Hematopoietic multipotent progenitor cell treated with erythropoietin and hydrocortisone succinate and interleukin-3 and kit ligand, for 15 days (in vitro differentiated cells): Measurements from ENCODE around the gene SEL1L2.

ENCODE experiments used
- DNase-seq: peaks from one replicate; pipeline ENCODE4 v3.0.0-alpha.2; 2015; ENCODE audit warnings: low spot score

The SEL1L2 gene

GRCh38 chr20:13865791-13866351 is 124.5 kb downstream of the SEL1L2 start:
- no peak for DNase-seq

DNA sequence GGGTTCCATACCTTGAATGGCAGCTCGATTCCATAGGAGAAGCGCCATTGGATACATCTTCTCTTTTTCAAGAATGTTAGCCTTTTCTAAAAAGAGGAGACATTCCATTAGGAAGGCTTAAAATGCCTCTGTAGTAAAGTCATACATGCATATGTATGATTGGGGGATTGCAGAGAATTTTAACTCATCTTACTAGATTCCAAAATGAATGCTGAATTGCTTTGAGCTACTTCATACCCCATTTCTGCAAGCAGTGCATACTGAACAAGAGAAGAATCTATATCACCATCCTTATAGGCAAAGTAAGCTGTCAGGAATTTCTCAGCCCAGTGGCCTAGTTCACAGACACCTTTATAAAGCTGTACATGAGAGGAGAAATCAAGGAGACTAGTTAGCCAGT is 125.3 kb downstream of the SEL1L2 start:
- no peak for DNase-seq

DNA sequence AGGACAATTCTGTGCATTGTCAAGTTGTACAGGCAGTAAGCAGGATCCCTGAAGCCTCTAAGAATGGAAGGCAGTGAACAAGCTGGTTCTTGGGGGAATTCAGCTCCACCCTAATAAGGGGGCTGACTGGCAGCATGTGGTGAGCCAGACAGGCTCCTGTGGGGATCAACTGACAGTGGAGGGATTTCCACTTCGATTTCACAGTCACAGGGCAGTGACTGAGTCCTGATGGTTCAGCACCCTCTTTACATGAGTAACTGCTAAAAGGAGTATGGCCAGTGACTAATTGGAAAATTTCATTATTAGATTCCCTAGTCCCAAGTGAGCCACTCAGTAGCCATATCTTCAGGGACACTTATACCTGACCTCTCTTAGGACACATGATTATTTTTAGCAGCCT is 127.2 kb downstream of the SEL1L2 start:
- DNase-seq = no peak

- no peak for DNase-seq
Observed at GRCh38 chr20:13862245-13862644, 128.2 kb downstream of the SEL1L2 start.

- DNase-seq = no peak
Observed at GRCh38 chr20:13858871-13859270, 131.5 kb downstream of the SEL1L2 start.

- DNase-seq = no peak
Observed at GRCh38 chr20:13858439-13858838, 132.0 kb downstream of the SEL1L2 start.

DNA sequence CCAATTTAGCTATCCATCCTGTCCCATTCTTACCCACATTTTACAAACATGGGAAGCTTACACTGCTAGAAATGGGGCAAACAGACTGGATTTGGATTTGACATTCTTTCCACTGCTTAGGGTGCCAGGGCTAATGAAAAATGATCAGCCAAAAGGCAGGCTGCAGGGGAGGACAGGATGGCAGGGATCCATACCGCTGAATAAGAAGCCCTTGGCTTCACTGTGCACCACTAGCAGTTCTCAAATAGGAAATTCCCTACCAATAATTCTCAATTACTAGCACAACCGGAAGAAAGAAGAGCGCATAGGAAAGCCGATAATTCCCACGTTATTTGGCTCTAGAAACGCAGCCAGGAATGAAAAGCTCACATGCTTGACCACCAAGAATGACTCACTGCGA is 132.5 kb downstream of the SEL1L2 start:
- DNase-seq = no peak

DNA sequence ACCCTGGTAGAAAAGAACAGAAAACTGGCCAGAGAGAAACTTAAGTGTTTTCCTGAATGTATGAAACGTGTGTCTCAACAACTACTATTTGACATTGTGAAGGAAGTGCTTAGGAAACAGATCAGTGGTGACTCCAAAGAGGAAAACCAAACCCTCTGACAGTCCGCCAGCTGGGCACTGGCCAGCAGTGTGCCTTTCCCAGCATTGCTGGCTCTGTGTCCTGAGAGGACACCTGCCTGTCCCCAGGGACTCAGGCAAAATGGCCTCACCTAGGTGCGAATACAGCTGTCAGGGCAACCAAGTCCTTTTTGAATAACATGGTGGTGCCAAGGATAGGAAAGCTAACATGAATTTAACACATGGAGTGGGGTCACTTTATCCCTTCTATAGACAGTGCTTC is 133.1 kb downstream of the SEL1L2 start:
- DNase-seq = no peak

- no peak for DNase-seq
Observed at GRCh38 chr20:13856354-13856753, 134.1 kb downstream of the SEL1L2 start.

DNA sequence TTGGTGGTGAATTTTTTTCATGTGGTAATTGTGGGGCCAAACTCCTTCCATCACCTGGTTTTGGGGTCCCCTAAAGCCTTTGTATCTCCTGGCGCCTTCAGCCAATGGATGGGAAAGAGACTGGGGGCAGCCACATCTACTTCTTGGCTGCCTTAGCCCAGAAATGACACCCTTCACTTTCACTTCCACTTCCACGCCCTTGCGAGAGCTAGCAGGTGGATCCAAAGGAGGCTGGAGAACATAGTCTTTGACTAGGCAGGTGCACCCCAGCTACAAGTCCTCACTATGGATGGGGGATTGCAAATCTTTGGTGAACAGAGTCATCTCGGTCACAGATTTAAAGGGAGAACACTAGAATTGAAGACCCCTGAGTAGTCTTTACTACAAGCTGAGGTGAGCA is 134.8 kb downstream of the SEL1L2 start:
- DNase-seq = no peak

DNA sequence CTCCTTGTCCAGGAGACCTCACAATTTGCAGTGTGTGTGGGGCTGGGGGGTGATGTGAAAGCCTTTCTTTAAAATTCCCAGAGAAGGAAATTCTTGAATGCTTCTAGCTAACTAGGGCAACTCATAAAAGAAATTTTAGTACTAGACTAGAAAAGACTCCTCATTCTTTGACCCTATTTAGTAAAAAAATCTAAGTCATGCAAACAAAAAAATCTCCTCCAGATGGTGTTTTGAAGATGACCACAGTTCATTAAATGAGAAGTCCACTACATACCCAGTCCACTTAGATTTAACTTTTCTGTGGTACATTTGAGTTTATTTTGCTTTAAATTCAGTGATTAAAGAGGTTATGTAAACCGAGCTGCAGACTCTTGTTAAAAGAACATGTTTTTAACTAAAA is 138.1 kb downstream of the SEL1L2 start:
- no peak for DNase-seq

DNA sequence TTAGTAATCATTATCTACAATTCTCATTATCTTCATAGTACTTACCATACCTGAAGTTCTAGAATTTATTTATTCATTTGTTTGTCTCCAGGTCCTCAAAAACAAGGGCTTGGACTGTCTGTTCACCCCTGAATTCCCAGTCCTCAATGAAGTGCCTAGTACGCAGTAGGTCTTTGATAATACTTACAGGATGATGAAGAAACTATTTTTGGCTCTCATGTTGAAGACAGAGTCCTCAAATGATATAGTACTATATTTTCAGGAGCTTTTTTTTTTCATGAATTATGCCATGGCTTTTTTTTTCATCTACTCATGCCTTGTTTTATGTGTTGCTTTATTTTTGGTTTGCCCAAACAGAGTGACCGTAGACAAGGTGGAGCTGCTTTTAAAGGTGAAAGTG is 139.1 kb downstream of the SEL1L2 start:
- DNase-seq = no peak

DNA sequence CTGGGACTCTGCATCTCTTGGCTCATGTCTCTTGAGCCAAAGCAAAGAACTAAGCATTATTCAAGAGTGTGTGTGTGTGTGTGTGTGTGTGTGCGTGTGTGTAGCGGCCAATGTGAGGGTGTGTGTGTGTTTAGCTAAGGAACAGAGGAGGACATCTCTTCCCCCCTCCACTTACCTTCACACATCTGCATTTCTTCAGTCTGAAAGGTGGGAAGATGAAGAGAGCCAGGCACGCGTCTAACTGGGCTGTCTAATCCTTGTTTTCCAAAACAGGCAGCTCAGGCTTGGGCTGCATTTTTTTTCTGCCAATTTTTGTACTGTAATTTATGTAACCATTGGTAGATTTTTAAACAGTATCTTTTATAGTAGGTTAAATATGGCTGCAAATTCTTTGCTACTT is 146.1 kb downstream of the SEL1L2 start:
- DNase-seq = no peak

DNA sequence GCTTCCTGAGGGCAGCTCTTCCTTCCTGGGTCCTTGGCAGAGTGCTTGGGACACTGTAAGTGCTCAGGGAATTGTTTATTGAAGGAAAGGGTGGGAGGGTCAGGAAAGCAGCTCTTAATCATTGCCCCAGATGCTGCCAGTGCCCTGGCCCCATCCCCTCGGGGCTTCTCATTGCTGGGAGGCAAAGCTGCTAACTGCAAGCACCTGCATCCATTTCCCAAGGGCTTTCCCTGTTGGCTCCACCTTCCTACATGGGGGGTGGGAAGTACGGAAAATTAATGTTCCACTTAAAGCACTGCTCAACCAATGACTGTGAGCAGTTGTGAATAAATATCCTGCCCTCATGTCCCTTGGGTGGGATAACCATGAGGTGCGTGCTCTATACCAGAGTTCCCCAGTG is 149.2 kb downstream of the SEL1L2 start:
- no peak for DNase-seq

GRCh38 chr20:13840093-13840465 is 150.3 kb downstream of the SEL1L2 start:
- no peak for DNase-seq

GRCh38 chr20:13839421-13840092 is 150.9 kb downstream of the SEL1L2 start:
- no peak for DNase-seq

DNA sequence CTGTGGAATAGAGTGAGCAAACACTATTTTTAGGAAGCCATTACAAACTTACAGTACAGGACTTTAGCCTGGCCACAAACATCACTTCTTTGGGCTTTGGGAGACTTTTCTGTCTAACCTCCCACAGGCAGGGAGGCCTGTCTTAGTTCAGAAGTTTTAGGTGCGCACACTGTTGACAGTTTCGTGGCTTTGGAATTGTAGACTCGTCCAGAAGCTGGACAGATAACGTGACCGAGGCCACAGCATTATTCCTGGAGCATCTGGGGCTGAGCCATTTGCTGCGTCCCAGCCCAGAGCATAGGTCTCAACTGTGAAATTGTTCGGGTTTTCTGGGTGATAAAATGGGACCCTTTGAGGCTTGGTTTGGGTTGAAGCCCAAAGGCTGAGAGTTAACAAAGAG is 151.8 kb downstream of the SEL1L2 start:
- DNase-seq = no peak

- no peak for DNase-seq
Observed at GRCh38 chr20:13831476-13831875, 158.9 kb downstream of the SEL1L2 start.

DNA sequence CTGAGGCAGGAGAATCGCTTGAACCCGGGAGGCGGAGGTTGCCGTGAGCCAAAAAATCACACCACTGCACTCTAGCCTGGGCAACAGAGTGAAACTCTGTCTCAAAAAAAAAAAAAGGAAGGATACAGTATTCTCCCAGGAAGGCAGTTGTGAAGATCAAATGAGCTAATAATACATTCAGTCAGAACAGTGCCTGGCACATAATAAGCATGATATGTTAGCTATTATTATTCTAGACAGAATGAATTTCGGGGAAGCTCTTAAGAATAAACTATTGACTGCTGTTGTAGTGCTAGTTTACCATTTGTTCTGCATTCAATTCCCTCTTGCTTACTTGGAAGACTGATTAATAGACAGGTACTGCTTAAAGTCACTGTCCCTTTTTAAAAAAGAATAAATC is 164.9 kb downstream of the SEL1L2 start:
- no peak for DNase-seq

GRCh38 chr20:13824459-13824858 is 166.0 kb downstream of the SEL1L2 start:
- no peak for DNase-seq

GRCh38 chr20:13822459-13822858 is 168.0 kb downstream of the SEL1L2 start:
- DNase-seq = no peak

GRCh38 chr20:13821876-13822275 is 168.5 kb downstream of the SEL1L2 start:
- no peak for DNase-seq

DNA sequence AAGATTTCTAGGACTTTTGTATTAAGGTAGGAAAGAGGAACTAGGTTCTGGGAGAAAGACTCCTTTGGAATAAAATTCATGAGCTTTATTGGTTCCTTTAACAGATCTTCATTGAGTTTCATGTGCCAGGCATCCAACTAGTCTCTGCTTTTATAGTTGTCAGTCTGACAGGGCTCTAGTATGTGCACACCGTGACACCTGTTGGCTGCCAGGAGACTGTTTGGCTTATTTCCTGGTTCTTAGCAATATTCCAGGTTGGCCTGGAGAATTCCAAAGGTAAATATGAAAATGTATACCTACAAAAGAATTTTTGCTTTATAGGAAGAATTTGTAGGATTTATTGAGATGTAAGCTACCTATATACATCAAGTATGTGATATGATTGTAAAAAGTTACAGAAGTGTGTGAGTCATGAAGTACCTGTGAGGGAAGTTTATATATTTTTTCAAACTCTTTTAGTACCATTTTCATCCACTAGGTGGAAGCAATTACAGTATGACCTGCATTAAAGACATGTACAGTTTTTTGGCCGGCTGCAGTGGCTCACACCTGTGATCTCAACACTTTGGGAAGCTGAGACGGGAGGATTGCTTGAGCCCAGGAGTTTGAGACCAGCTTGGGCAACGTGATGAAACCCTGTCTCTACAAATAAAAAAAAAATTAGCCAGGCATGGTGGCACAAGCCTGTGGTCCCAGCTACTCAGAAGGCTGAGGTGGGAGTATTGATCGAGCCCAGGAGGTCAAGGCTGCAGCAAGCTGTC is 170.3 kb downstream of the SEL1L2 start:
- peak; percentile 56 for DNase-seq

DNA sequence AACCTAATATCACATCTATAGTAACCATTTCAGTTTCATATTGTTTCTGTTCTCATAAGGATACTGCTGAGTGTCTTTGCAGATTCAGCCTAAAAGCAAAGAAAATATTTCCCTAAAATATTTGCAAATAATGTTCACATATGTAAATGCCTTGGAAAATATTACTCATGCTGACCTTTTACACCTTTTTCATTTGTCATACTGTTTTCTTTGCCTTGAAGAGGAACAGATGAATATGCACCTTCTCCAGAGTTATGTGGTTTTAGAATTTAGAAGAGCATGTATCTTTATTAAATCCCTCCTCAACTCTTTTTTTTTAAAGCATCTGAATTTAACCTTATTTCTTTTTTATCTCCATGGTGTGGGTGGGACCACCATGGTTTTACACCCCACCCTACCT is 173.1 kb downstream of the SEL1L2 start:
- no peak for DNase-seq
